GM23248 (cell line): ENCODE data around the gene CDH13. TPM values are rescaled to one million over a fixed set of nuclear protein-coding genes. Genes with fewer than 3 reads are reported as not detected.

Experiments used
- DNase-seq: peaks from one replicate; pipeline ENCODE4 v3.0.0-alpha.2; 2015
- H2AFZ ChIP-seq: fragments of 200-600 bp; sonication (generic); 2 replicates; pipeline ENCODE4 v1.6.1; 2016; ENCODE audit warnings: antibody characterized with exemption
- H3F3A ChIP-seq: fragments of 200-600 bp; sonication (generic); 2 replicates; pipeline ENCODE4 v1.6.1; 2016; ENCODE audit warnings: mild to moderate bottlenecking, antibody characterized with exemption, mixed run types; ENCODE audit not compliant: insufficient read depth
- H3K27ac ChIP-seq: fragments of 200-600 bp; sonication (generic); 2 replicates; pipeline ENCODE4 v1.5.1; 2016; ENCODE audit warnings: mild to moderate bottlenecking
- H3K27me3 ChIP-seq: fragments of 200-600 bp; sonication (generic); replicated peaks from 2 replicates; pipeline ENCODE4 v1.6.1; 2016; ENCODE audit warnings: mild to moderate bottlenecking; ENCODE audit not compliant: insufficient read depth
- H3K36me3 ChIP-seq: fragments of 200-600 bp; sonication (generic); 2 replicates; pipeline ENCODE4 v1.6.1; 2016; ENCODE audit warnings: low read depth, mild to moderate bottlenecking
- H3K4me1 ChIP-seq: fragments of 200-600 bp; sonication (generic); 2 replicates; pipeline ENCODE4 v1.6.1; 2016; ENCODE audit warnings: mild to moderate bottlenecking; ENCODE audit not compliant: insufficient read depth
- H3K4me2 ChIP-seq: fragments of 200-600 bp; sonication (generic); one replicate; pipeline ENCODE4 v1.6.1; 2016; ENCODE audit warnings: mild to moderate bottlenecking; ENCODE audit not compliant: unreplicated experiment
- H3K4me3 ChIP-seq: fragments of 200-600 bp; sonication (generic); 2 replicates; pipeline ENCODE4 v1.5.1; 2016; ENCODE audit warnings: mild to moderate bottlenecking
- H3K79me2 ChIP-seq: fragments of 200-600 bp; sonication (generic); 2 replicates; pipeline ENCODE4 v1.6.1; 2016; ENCODE audit warnings: mild to moderate bottlenecking; ENCODE audit not compliant: insufficient read depth
- H3K9ac ChIP-seq: fragments of 200-600 bp; sonication (generic); 2 replicates; pipeline ENCODE4 v1.6.1; 2016; ENCODE audit warnings: mild to moderate bottlenecking
- H3K9me2 ChIP-seq: fragments of 200-600 bp; sonication (generic); 2 replicates; pipeline ENCODE4 v1.6.1; 2016; ENCODE audit warnings: mixed run types, mild to moderate bottlenecking, moderate library complexity; ENCODE audit not compliant: insufficient read depth
- H3K9me3 ChIP-seq: fragments of 200-600 bp; sonication (generic); one replicate; pipeline ENCODE4 v1.6.1; 2017; ENCODE audit warnings: low read depth
- H4K20me1 ChIP-seq: fragments of 200-600 bp; sonication (generic); 2 replicates; pipeline ENCODE4 v1.6.0; 2016; ENCODE audit not compliant: insufficient read depth
- EZH2 ChIP-seq: fragments of 200-600 bp; sonication (generic); IDR thresholded peaks from 2 replicates; pipeline ENCODE4 v1.6.1; 2018; ENCODE audit warnings: antibody characterized with exemption, mild to moderate bottlenecking; ENCODE audit not compliant: insufficient read depth, poor library complexity, severe bottlenecking
- EZH2phosphoT487 ChIP-seq: fragments of 200-600 bp; sonication (generic); IDR thresholded peaks from 2 replicates; pipeline ENCODE4 v1.6.1; 2018; ENCODE audit warnings: antibody characterized with exemption, moderate library complexity, mild to moderate bottlenecking, low read depth; ENCODE audit not compliant: insufficient read depth
- WGBS, 2 experiments: methylation state at CpG; one replicate each; pipeline ENCODE4 v1.1.6; 2015 to 2017; ENCODE audit warnings: low lambda C conversion rate in 2 of 2, low coverage in 1 of 2; ENCODE audit errors: missing lambda C conversion rate in 2 of 2; 5-methylcytosine and 5-hydroxymethylcytosine counted together
- in situ Hi-C: fragments of 300-500 bp; cut with MboI; formaldehyde crosslinking; loops from 2 replicates; pipeline ENCODE4 v1.15.0; 2020
- polyA plus RNA-seq: library from polyadenylated mRNA; unstranded; fragments of >200 nt; fragmentation: Nextera tagmentation; extraction: Ambion mirVana; gene quantifications from 2 replicates; pipeline ENCODE4 v1.2.1, GENCODE V29; 2016
- total RNA-seq: library from RNA; depleted of rRNA; stranded (reverse); fragments of >200 nt; shearing (Covaris generic); gene quantifications from 2 replicates; pipeline ENCODE4 v1.2.3, GENCODE V29; 2014

Gene CDH13
- total and polyA plus RNA-seq, 2 experiments from 2014 or later, result 51.0 to 52.8 TPM

GRCh38 chr16:83737729-83738354 lies 1111.1 kb downstream of the CDH13 start:
- no peaks in the 10 kb centered on the region for H3K79me2 ChIP-seq
- WGBS, 2 experiments, result 62 to 66% methylated on average over 11 of the region's 11 CpGs
- no peak overlapping the region for H3K9ac ChIP-seq
- in situ Hi-C loops, result no loop called here
- H3K27ac ChIP-seq, result no peak overlapping the region
- no peaks in the 10 kb centered on the region for H3K36me3 ChIP-seq
- no peaks in the 10 kb centered on the region for H3K9me3 ChIP-seq
- TF ChIP-seq EZH2 (no peak), EZH2phosphoT487 (no peak)
- H3F3A ChIP-seq, result no peaks in the 10 kb centered on the region
- H3K27me3 ChIP-seq, result no peaks in the 10 kb centered on the region
- no peaks in the 10 kb centered on the region for H3K9me2 ChIP-seq
- H2AFZ ChIP-seq, result no peak overlapping the region
- no peaks in the 10 kb centered on the region for H3K4me1 ChIP-seq
- H3K4me3 ChIP-seq, result no peak overlapping the region
- no peak overlapping the region for H3K4me2 ChIP-seq
- H4K20me1 ChIP-seq, result no peaks in the 10 kb centered on the region
- no peak for DNase-seq

- Histone ChIP-seq H2AFZ (no peak overlapping the region), H3K4me1 (no peaks in the 10 kb centered on the region), H3K79me2 (no peaks in the 10 kb centered on the region), H3F3A (no peaks in the 10 kb centered on the region), H3K9me3 (no peaks in the 10 kb centered on the region), H4K20me1 (no peaks in the 10 kb centered on the region), H3K9ac (no peak overlapping the region), H3K9me2 (no peaks in the 10 kb centered on the region), H3K4me3 (no peak overlapping the region), H3K27ac (no peak overlapping the region), H3K36me3 (no peaks in the 10 kb centered on the region), H3K27me3 (no peaks in the 10 kb centered on the region), H3K4me2 (no peak overlapping the region)
- no peak for DNase-seq
- TF ChIP-seq EZH2phosphoT487, result no peak
- TF ChIP-seq EZH2, result no peak
- WGBS, 2 experiments, result 86 to 91% methylated on average over 7 of the region's 7 CpGs
- in situ Hi-C loops, result no loop called here
These were observed 1112.2 kb downstream of the CDH13 start for GRCh38 chr16:83738923-83739503.

- no peaks in the 10 kb centered on the region for H3K79me2 ChIP-seq
- no peaks in the 10 kb centered on the region for H3K9me2 ChIP-seq
- no peaks in the 10 kb centered on the region for H3K9me3 ChIP-seq
- no peak overlapping the region for H2AFZ ChIP-seq
- no peaks in the 10 kb centered on the region for H4K20me1 ChIP-seq
- 89% methylated on average over 22 of the region's 22 CpGs for WGBS, 2 experiments
- no peaks in the 10 kb centered on the region for H3F3A ChIP-seq
- H3K4me2 ChIP-seq, result no peak overlapping the region
- H3K36me3 ChIP-seq, result no peaks in the 10 kb centered on the region
- H3K27ac ChIP-seq, result no peak overlapping the region
- TF ChIP-seq EZH2, result no peak
- no peak for TF ChIP-seq EZH2phosphoT487
- DNase-seq, result no peak
- H3K4me3 ChIP-seq, result no peak overlapping the region
- in situ Hi-C loops, result no loop called here
- 0 out of 2 replicates have a peak, but pooled peaks cover 8% of the 10 kb centered on the region for H3K4me1 ChIP-seq
- H3K9ac ChIP-seq, result no peak overlapping the region
- H3K27me3 ChIP-seq, result no peaks in the 10 kb centered on the region
These were observed 1115.5 kb downstream of the CDH13 start for GRCh38 chr16:83742124-83742899.

GRCh38 chr16:83743241-83743640 lies 1116.5 kb downstream of the CDH13 start:
- Histone ChIP-seq H3K27me3 (no peaks in the 10 kb centered on the region), H2AFZ (no peak overlapping the region), H3K36me3 (no peaks in the 10 kb centered on the region), H3K4me1 (0 out of 2 replicates have a peak, but pooled peaks cover 8% of the 10 kb centered on the region), H3K79me2 (no peaks in the 10 kb centered on the region), H3K4me2 (no peak overlapping the region), H3K9me2 (no peaks in the 10 kb centered on the region), H3K4me3 (no peak overlapping the region), H3K27ac (no peak overlapping the region), H3F3A (no peaks in the 10 kb centered on the region), H3K9ac (no peak overlapping the region), H4K20me1 (no peaks in the 10 kb centered on the region), H3K9me3 (no peaks in the 10 kb centered on the region)
- TF ChIP-seq EZH2phosphoT487, result no peak
- no peak for TF ChIP-seq EZH2
- DNase-seq, result no peak
- WGBS, 2 experiments, result 90 to 96% methylated on average over 4 of the region's 4 CpGs
- in situ Hi-C loops, result no loop called here
